Activated naive CD8-positive, alpha-beta T cell treated with anti-CD3 and anti-CD28 coated beads, Interleukin-2, amount 50 U/mL, for 16 hours (primary cell): ENCODE data around the gene ARMS2.

Experiments
- DNase-seq: peaks from one replicate; pipeline ENCODE4 v3.0.0-alpha.2; 2020; ENCODE audit warnings: low read depth, low spot score

ARMS2 gene

DNA sequence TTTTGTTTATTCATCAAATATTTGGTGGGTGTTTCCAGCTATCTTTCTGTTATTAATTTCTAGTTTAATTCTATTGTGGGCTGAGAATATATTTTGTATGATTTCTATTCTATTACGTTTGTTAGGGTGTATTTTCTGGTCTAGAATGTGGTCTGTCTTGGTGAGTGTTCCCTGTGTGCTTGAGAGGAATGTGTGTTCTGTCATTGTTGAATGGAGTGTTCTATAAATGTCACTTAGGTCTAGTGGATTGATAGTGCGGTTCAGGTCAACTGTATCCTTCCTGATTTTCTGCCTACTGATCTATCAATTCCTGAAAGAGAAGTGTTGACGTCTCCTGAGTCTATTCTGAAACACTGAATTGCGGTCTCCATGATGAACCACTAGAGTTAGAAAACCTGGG lies 15.4 kb downstream of the ARMS2 start:
- DNase-seq = no peak

- DNase-seq = no peak
Observed at GRCh38 chr10:122471531-122472177, 17.2 kb downstream of the ARMS2 start.

GRCh38 chr10:122473116-122473515 lies 18.7 kb downstream of the ARMS2 start:
- DNase-seq = no peak

GRCh38 chr10:122474131-122474818 lies 19.8 kb downstream of the ARMS2 start:
- no peak for DNase-seq

GRCh38 chr10:122475100-122475499 lies 20.6 kb downstream of the ARMS2 start:
- no peak for DNase-seq

DNA sequence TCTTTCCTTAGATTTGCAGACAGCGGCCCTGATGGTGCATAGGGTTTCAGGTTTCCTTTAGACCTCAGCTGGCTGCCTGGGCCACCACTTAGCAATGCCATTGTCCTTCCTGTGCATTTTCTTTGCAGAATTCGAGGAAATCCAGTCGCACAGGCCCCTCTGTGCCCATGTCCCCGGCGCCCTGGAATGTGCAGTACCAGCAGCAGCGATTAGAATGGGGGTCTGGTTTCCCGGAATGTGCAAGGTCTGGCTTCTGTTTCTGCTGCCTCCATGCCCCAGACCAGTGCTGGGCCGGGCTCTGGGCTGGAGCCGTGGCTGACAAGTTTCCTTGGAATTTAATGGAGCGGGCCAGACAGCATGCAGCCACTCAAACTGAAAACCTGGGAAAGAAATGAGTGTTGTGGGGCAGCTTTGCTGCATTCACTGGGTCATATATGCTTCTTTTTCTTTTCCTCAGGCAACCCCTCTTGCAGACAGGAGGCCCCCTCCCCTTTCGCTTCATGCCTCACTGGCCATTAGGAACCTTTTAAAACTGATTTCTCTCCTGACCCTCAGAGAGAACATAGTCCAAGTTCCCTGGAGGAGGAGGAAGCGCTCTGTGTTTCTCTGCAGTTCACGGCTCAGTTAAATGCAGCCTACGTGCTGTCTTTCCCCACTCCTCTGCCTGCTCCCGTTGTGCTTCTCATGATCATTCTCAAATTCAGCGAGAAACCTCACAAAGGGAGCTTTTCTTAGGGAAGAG lies 21.3 kb downstream of the ARMS2 start:
- DNase-seq = no peak

GRCh38 chr10:122476333-122476695 lies 21.9 kb downstream of the ARMS2 start:
- no peak for DNase-seq

DNA sequence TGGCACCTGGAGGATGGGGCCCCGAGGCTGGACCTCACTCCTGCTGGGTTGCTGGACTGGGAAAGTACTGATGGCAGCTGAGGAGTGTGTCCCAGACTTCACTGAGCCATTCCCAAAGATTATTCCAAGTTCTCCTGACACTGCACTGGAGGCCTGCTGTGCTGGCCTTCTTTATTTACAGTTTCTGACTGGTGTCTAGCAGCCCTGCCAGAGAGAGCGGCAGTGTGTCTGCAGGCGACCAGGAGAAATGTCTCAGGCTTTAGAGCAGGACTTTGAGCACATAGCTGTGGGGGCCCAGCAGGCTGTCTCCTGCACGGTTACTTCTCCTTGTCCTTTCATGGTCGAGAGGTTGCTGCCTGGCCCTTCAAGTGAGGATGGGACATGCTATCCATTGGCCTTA lies 23.0 kb downstream of the ARMS2 start:
- no peak for DNase-seq

- no peak for DNase-seq
Observed at GRCh38 chr10:122478971-122479370, 24.5 kb downstream of the ARMS2 start.

GRCh38 chr10:122480146-122480833 lies 25.8 kb downstream of the ARMS2 start:
- DNase-seq = no peak

- no peak for DNase-seq
Observed at GRCh38 chr10:122481296-122482056, 27.0 kb downstream of the ARMS2 start.

DNA sequence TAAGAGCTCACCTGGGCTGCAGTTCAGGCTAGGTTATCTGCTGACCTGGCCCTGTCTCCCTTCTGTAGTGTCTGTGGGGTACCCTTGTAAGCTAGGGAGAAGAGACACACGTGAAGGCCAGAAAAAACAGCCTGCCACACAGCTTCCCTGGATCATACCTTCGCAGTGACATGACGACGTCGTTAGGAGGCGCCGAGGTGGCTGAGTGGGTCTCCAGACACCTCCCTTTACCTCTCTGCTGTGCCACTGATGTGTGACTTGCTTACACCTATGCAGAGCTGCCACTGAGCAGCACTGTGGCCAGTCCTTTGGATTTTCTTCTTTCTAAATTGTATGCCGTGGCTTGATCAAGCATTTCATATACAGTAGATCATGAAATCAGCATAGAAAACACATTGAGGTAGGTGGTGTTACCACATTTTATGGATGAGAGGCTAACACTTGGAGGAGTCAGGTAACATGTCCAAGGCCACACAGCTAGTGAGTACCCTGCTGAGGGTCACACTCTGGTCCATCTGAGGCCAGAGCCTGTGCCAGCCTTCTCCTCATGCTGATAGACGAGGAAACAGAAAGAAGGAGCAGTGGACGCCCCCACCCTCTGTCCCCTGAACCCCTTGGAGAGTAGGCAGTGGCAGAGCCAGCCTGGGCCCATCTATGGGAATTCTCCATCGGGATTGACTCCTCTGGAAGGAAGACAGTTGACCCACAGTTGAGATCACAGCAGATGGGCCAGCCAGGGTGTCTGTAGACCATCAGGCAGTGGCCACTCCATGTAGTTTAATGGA lies 30.0 kb downstream of the ARMS2 start:
- no peak for DNase-seq

- no peak for DNase-seq
Observed at GRCh38 chr10:122485670-122486069, 31.2 kb downstream of the ARMS2 start.

DNA sequence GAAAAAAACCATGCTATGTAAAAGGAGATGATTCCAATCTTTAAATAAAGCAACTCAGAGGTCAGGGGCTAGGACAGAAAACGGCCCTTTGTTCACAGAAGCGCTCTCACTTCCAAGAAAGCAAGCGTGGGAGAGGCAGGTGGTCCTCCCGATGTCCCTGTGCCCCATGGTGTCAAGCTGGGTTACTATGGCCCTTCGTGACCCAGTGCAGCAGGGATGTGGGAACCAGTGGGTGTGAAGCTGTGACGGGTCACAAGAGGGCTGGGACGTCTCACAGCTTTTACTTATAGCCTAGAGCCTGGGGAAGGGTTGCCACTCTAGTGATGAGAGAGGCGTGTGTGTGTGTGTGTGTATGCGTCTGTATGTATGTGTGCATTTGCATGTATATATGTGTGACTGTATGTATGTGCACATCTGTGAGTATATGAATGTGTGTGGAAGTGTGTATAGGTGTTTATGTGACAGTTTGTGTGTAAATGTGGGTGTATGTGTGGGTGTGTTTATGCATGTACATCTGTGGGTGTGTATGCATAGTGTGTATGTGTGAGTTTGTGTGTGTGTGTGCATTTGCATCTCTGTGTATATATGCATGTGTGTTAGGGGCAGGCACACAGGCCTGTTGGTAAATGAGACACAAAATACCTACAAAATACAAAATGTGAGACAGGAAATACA lies 32.1 kb downstream of the ARMS2 start:
- no peak for DNase-seq

GRCh38 chr10:122487174-122487765 lies 32.8 kb downstream of the ARMS2 start:
- DNase-seq = no peak

- DNase-seq = no peak
Observed at GRCh38 chr10:122490268-122490667, 35.8 kb downstream of the ARMS2 start.

DNA sequence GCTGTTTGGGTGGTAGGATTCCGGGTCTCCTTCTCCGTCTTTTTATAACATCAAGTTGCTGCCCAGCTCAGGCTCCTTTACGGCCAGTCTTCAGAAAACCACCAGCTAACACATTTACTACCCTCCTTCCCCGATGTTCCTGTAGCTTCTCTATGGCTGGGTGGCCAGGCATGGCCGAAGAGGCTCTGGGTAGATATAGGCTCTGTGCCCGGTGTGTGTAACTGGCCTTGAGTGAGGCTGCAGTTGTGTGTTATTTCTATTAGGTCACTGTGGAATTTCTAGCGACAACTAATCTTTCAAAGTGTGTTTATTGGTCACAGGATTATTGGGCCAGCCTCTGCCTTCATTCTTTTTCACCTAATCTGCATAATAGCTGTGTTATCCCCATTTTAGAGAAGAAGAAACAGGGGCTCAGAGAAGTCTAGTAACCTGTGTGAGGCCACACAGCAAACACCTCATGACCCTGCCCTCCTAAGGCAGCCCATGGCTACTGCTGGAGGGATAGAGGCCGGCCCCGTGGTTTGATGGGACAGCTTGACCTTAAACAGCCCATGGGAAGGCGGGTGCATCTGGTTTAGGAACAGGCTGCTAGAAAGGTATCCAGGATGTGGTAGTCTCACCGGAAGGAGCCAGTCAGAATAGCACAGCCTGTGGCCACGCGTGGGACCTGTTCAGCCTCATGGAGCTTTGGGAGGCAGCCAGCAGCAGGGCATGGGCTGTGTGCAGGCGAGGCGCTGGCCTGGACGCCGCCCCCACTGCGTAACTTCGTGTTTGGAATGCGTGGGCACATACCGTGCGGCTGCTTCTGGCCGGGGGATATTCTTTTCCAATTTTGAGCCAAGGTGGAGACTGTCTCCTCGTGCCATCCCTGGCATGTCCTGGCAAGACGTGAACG lies 36.6 kb downstream of the ARMS2 start:
- no peak for DNase-seq

- DNase-seq = no peak
Observed at GRCh38 chr10:122492006-122492405, 37.6 kb downstream of the ARMS2 start.

DNA sequence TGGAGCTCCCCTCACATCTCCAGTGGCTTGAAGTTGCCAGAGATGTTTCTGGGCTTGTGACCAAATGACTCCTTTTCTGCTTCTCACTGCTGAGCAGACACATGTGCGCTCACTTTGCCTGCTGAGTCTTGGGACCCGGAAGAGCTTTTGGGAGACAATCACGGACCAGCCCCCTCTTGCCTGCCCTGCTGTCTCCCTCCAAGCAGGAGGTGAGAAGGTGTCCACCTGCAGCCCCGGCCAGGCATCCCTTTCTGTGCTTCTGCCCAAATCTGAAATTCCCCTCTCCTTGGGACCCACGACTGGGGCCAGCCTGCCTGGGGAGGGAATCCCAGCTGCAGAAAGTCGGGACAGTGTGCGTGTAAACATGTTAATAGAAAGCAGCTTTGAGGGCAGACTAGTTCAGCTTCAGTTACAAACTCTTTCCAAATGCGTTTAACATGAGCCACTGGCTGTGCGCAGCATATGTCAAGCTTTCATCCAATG lies 38.6 kb downstream of the ARMS2 start:
- DNase-seq = no peak
